ENCODE measurements around the gene S100A12.
A peak's percentile ranks its signal among the peaks of the same experiment; 100 is the strongest.

DNA sequence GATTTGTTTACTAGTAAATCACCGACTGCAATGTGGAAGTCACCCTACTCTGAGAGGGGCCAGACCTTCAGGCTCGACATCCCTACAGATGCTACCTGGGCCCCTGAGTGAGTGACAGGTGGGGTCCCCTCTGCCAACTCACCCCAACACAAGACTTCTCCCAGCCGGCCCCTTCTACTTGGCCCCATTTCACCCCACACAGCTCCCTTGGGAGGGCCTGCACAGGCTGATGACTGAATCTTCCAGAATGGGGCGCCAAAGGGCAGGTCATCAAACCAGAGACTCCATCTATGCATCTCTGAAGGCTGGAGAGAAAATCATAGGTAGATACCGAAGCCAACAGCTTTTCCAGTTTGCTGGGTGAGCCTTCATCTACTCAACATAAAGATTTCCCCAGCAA, 24.8 kb upstream of the S100A12 start:
- TF ChIP-seq KLF1 (tag; IDR thresholded peaks at IDR 0.05), result no peak
- no peak for TF ChIP-seq ZNF184 (CRISPR knock-in tag; IDR thresholded peaks at IDR 0.05)
- no peak for TF ChIP-seq JUND (IDR thresholded peaks at IDR 0.05; ENCODE audit: borderline replicate concordance, low read depth, low read length)
- TF ChIP-seq JUND (tag; IDR thresholded peaks at IDR 0.05; ENCODE audit: borderline replicate concordance, low read depth, low read length), result no peak
- peak; percentile 55 to 63 (median 61) for TF ChIP-seq CTCF (IDR thresholded peaks at IDR 0.05 in 2 of 3, conservative IDR thresholded peaks at IDR 0.05 in 1 of 3; ENCODE audit: insufficient read depth in 2 of 3, low read depth in 1 of 3, low read length in 3 of 3)
- TF ChIP-seq, protein P1, sequence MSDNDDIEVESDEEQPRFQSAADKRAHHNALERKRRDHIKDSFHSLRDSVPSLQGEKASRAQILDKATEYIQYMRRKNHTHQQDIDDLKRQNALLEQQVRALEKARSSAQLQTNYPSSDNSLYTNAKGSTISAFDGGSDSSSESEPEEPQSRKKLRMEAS (CRISPR knock-in tag; IDR thresholded peaks at IDR 0.05), result no peak
- TF ChIP-seq, protein P2, sequence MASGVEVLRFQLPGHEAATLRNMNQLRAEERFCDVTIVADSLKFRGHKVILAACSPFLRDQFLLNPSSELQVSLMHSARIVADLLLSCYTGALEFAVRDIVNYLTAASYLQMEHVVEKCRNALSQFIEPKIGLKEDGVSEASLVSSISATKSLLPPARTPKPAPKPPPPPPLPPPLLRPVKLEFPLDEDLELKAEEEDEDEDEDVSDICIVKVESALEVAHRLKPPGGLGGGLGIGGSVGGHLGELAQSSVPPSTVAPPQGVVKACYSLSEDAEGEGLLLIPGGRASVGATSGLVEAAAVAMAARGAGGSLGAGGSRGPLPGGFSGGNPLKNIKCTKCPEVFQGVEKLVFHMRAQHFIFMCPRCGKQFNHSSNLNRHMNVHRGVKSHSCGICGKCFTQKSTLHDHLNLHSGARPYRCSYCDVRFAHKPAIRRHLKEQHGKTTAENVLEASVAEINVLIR (CRISPR knock-in tag; IDR thresholded peaks at IDR 0.05), result no peak
- TF ChIP-seq BRCA1 (IDR thresholded peaks at IDR 0.05), result no peak
- TF ChIP-seq BRCA1 (CRISPR knock-in tag; IDR thresholded peaks at IDR 0.05), result no peak
- TF ChIP-seq, protein P3, sequence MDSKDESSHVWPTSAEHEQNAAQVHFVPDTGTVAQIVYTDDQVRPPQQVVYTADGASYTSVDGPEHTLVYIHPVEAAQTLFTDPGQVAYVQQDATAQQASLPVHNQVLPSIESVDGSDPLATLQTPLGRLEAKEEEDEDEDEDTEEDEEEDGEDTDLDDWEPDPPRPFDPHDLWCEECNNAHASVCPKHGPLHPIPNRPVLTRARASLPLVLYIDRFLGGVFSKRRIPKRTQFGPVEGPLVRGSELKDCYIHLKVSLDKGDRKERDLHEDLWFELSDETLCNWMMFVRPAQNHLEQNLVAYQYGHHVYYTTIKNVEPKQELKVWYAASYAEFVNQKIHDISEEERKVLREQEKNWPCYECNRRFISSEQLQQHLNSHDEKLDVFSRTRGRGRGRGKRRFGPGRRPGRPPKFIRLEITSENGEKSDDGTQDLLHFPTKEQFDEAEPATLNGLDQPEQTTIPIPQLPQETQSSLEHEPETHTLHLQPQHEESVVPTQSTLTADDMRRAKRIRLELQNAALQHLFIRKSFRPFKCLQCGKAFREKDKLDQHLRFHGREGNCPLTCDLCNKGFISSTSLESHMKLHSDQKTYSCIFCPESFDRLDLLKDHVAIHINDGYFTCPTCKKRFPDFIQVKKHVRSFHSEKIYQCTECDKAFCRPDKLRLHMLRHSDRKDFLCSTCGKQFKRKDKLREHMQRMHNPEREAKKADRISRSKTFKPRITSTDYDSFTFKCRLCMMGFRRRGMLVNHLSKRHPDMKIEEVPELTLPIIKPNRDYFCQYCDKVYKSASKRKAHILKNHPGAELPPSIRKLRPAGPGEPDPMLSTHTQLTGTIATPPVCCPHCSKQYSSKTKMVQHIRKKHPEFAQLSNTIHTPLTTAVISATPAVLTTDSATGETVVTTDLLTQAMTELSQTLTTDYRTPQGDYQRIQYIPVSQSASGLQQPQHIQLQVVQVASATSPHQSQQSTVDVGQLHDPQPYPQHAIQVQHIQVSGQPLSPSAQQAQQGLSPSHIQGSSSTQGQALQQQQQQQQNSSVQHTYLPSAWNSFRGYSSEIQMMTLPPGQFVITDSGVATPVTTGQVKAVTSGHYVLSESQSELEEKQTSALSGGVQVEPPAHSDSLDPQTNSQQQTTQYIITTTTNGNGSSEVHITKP (IDR thresholded peaks at IDR 0.05; ENCODE audit: partially characterized antibody), result no peak
- TF ChIP-seq, protein P4, sequence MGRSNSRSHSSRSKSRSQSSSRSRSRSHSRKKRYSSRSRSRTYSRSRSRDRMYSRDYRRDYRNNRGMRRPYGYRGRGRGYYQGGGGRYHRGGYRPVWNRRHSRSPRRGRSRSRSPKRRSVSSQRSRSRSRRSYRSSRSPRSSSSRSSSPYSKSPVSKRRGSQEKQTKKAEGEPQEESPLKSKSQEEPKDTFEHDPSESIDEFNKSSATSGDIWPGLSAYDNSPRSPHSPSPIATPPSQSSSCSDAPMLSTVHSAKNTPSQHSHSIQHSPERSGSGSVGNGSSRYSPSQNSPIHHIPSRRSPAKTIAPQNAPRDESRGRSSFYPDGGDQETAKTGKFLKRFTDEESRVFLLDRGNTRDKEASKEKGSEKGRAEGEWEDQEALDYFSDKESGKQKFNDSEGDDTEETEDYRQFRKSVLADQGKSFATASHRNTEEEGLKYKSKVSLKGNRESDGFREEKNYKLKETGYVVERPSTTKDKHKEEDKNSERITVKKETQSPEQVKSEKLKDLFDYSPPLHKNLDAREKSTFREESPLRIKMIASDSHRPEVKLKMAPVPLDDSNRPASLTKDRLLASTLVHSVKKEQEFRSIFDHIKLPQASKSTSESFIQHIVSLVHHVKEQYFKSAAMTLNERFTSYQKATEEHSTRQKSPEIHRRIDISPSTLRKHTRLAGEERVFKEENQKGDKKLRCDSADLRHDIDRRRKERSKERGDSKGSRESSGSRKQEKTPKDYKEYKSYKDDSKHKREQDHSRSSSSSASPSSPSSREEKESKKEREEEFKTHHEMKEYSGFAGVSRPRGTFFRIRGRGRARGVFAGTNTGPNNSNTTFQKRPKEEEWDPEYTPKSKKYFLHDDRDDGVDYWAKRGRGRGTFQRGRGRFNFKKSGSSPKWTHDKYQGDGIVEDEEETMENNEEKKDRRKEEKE (IDR thresholded peaks at IDR 0.05; ENCODE audit: borderline replicate concordance in 1 of 2, control insufficient read depth in 1 of 2, low read depth in 2 of 2, low read length in 1 of 2), result no peak
